Measurements from ENCODE around the gene PDLIM1.

Gene PDLIM1

GRCh38 chr10:95291365-95292039, 699 bp upstream of the PDLIM1 start:
- no peaks in the 10 kb centered on the region for H3K27me3 ChIP-seq (replicated peaks; ENCODE audit: insufficient read depth, low read length)
- peak overlapping the region; percentile 77 for H3K4me2 ChIP-seq (ENCODE audit: low read depth, low read length)
- peaks cover 61% of the 10 kb centered on the region for H3K4me1 ChIP-seq (ENCODE audit: low read length)
- peak overlapping the region; percentile 50 for H3K4me3 ChIP-seq (ENCODE audit: low read length)
- no peaks in the 10 kb centered on the region for H3K36me3 ChIP-seq (replicated peaks; ENCODE audit: insufficient read depth, low read length)
- H2AFZ ChIP-seq (ENCODE audit: low read length): peak overlapping the region; percentile 66
- peaks cover 48% of the 10 kb centered on the region for H3F3A ChIP-seq (ENCODE audit: insufficient read depth, low read length)
- DNase-seq: no peak
- no peaks in the 10 kb centered on the region for H4K20me1 ChIP-seq (ENCODE audit: insufficient read depth, low read length)
- H3K79me2 ChIP-seq (ENCODE audit: low read length): peaks cover 39% of the 10 kb centered on the region
- H3K9ac ChIP-seq (ENCODE audit: low read length): peak overlapping the region; percentile 66; the same call in 1 of the 2 replicates
- TF ChIP-seq EZH2 (optimal IDR thresholded peaks at IDR 0.05; ENCODE audit: low read depth, low read length) (no peak), EZH2phosphoT487 (IDR thresholded peaks at IDR 0.05; ENCODE audit: low read length) (no peak), CTCF (IDR thresholded peaks at IDR 0.05; ENCODE audit: low read length) (no peak)
- H3K9me3 ChIP-seq (replicated peaks; ENCODE audit: insufficient read depth, low read length): no peaks in the 10 kb centered on the region
- peak overlapping the region; percentile 62; the same call in 1 of the 2 replicates for H3K27ac ChIP-seq (ENCODE audit: low read length)
- H3K9me2 ChIP-seq (replicated peaks; ENCODE audit: insufficient read depth, low read length): no peaks in the 10 kb centered on the region

DNA sequence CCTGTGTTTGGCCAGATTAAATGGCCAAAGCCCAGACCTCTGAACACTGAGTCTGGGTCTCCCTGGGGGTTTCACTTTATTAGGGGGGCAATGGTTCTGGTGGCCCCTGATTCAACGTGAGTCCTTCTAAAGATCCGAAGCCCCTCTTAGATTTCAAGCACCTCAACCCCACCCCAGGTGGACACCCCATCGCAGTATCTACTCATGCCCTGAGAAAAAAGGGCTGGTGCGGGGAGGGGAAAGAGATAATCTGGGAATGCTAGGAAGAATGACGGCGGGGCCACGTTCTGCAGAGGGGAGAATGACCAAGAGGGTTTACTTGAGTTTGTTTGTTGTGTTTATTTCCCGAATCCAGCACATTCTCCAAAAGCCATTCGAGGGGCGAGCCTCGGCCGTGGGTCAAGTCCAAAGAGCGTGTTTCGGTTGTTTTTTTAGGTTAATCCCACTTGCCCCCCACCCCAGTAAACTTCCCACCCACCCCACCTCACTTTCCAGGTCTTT, 832 bp downstream of the PDLIM1 start:
- peaks cover 34% of the 10 kb centered on the region for H3F3A ChIP-seq (ENCODE audit: insufficient read depth, low read length)
- DNase-seq: no peak
- peaks cover 49% of the 10 kb centered on the region for H3K4me1 ChIP-seq (ENCODE audit: low read length)
- no peaks in the 10 kb centered on the region for H3K9me2 ChIP-seq (replicated peaks; ENCODE audit: insufficient read depth, low read length)
- no peaks in the 10 kb centered on the region for H3K36me3 ChIP-seq (replicated peaks; ENCODE audit: insufficient read depth, low read length)
- TF ChIP-seq EZH2 (optimal IDR thresholded peaks at IDR 0.05; ENCODE audit: low read depth, low read length): no peak
- no peak for TF ChIP-seq CTCF (IDR thresholded peaks at IDR 0.05; ENCODE audit: low read length)
- no peaks in the 10 kb centered on the region for H3K9me3 ChIP-seq (replicated peaks; ENCODE audit: insufficient read depth, low read length)
- H3K27me3 ChIP-seq (replicated peaks; ENCODE audit: insufficient read depth, low read length): no peaks in the 10 kb centered on the region
- peaks cover 54% of the 10 kb centered on the region for H3K79me2 ChIP-seq (ENCODE audit: low read length)
- H3K4me3 ChIP-seq (ENCODE audit: low read length): peak overlapping the region; percentile 92
- no peaks in the 10 kb centered on the region for H4K20me1 ChIP-seq (ENCODE audit: insufficient read depth, low read length)
- peak overlapping the region; percentile 90 for H3K9ac ChIP-seq (ENCODE audit: low read length)
- H3K4me2 ChIP-seq (ENCODE audit: low read depth, low read length): peak overlapping the region; percentile 92
- no peak overlapping the region; the same call in 1 of the 2 replicates for H2AFZ ChIP-seq (ENCODE audit: low read length)
- no peak overlapping the region for H3K27ac ChIP-seq (ENCODE audit: low read length)

DNA sequence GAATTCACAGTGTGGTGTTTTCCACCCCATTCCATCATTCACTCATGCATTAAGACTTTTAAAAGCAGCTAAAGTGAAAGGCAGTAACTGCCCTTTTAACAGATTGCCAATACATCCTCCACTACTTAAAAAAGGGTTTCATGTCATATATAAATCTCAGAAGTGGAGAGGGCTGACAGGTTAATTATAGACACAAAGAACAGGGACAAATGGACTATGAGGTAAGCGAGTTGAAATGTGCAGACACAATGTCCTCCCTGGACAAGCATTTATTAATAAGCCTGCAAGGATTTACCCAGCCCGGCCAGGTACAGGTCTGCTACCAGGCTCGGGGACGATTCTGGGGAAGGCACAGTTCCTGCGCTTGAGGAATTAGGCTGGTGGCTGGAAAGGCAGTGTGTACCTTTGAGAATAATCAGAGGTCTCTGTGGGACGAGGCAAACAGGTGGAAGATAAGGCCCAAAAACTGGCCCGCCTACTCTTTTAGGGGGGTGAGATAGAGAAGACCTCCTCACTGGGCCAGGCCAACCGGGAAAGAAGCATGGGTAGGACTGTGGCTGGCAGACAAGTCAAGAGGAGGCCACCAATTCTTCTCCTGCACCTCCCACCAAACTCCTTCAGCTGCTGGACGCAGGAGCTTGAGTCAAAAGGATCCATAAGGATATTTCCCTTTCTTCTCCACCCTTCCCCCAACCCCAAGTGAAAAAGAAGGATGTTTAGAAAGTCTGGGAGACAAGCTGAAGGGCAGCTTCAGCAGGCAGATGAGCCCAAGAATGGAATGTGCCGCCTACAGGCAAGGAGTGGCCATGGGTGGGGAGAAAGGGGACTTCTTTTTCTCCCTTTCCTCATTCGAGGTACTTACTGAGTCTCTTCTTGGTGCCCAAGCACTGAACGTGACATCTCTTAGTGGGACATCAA, 1.5 kb downstream of the PDLIM1 start:
- Histone ChIP-seq H3K9ac (ENCODE audit: low read length) (peak overlapping the region; percentile 90), H3K27ac (ENCODE audit: low read length) (no peak overlapping the region), H3K4me2 (ENCODE audit: low read depth, low read length) (peak overlapping the region; percentile 92), H3K36me3 (replicated peaks; ENCODE audit: insufficient read depth, low read length) (no peaks in the 10 kb centered on the region), H3K4me3 (ENCODE audit: low read length) (peak overlapping the region; percentile 92), H3K79me2 (ENCODE audit: low read length) (peaks cover 61% of the 10 kb centered on the region), H3K9me3 (replicated peaks; ENCODE audit: insufficient read depth, low read length) (no peaks in the 10 kb centered on the region), H3K9me2 (replicated peaks; ENCODE audit: insufficient read depth, low read length) (no peaks in the 10 kb centered on the region), H3F3A (ENCODE audit: insufficient read depth, low read length) (peaks cover 28% of the 10 kb centered on the region), H2AFZ (ENCODE audit: low read length) (no peak overlapping the region), H3K4me1 (ENCODE audit: low read length) (peaks cover 42% of the 10 kb centered on the region), H3K27me3 (replicated peaks; ENCODE audit: insufficient read depth, low read length) (no peaks in the 10 kb centered on the region), H4K20me1 (ENCODE audit: insufficient read depth, low read length) (no peaks in the 10 kb centered on the region)
- DNase-seq: no peak
- TF ChIP-seq CTCF (IDR thresholded peaks at IDR 0.05; ENCODE audit: low read length): peak; percentile 22; the same call in 1 of the 2 replicates
- no peak for TF ChIP-seq EZH2 (optimal IDR thresholded peaks at IDR 0.05; ENCODE audit: low read depth, low read length)
- TF ChIP-seq EZH2phosphoT487 (IDR thresholded peaks at IDR 0.05; ENCODE audit: low read length): no peak
